Natural killer cell treated with Interleukin-12 subunit alpha and Interleukin-12 subunit beta and Interleukin-15 and Interleukin-18, amount 100 ng/mL, for 72 hours (primary cell): ENCODE data around the gene DNAH6. TPM values are rescaled to one million over a fixed set of nuclear protein-coding genes. Genes with fewer than 3 reads are reported as not detected.

Source experiments
- ATAC-seq, 2 donors: fragments of 150-1000 bp; cut with Tn5 transposase in 1 of 2; sonication (Bioruptor Pico), chemical (Tn5 transposase) in 1 of 2; 2 replicates each; pipeline ENCODE4 v1.10.0; 2021
- DNase-seq: peaks from one replicate; pipeline ENCODE4 v3.0.0; 2022; ENCODE audit warnings: low spot score
- H3K27ac Mint-ChIP-seq, 2 donors: 1 replicate in 1 of 2; 2 replicates in 1 of 2; pipeline ENCODE4 v1.8.0; 2022; ENCODE audit warnings: mixed read lengths in 2 of 2, mild to moderate bottlenecking in 1 of 2, moderate library complexity in 1 of 2
- H3K27me3 Mint-ChIP-seq, 2 donors: 1 replicate in 1 of 2; 2 replicates in 1 of 2; pipeline ENCODE4 v1.8.0; 2022; ENCODE audit warnings: mixed read lengths in 2 of 2
- H3K36me3 Mint-ChIP-seq: one replicate; pipeline ENCODE4 v1.8.0; 2022; ENCODE audit warnings: mixed read lengths
- H3K4me1 Mint-ChIP-seq, 2 donors: 1 replicate in 1 of 2; 2 replicates in 1 of 2; pipeline ENCODE4 v1.8.0; 2022; ENCODE audit warnings: low read depth in 2 of 2, mixed read lengths in 2 of 2, mild to moderate bottlenecking in 1 of 2
- H3K4me3 Mint-ChIP-seq: one replicate; pipeline ENCODE4 v1.8.0; 2022; ENCODE audit warnings: mixed read lengths
- H3K9me3 Mint-ChIP-seq: 2 replicates; pipeline ENCODE4 v1.8.0; 2022; ENCODE audit warnings: mixed read lengths
- total RNA-seq, 2 donors: library from RNA; stranded (reverse); gene quantifications; one replicate each; pipeline ENCODE4 v1.2.3, GENCODE V29; 2022

DNAH6 gene
- total RNA-seq, 2 donors from 2014 or later, result 0.48 to 1.0 TPM

DNA sequence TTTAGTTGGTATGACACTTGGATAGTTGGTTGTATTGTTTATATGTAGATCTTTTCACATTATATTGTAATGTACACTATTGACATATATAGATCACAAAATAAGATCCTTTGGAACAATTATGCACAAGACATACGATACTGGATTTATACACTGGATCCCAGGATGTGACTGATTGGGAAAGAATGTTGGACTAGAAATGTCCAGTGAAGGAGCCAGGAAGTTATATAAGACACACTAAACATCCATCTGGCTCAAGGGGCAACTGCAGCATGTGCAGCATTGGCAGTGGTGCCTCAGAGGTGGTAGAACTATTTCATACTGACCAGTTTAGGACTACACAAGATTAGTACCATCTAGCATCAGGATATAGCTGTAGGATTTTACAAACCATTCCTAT, 259.7 kb downstream of the DNAH6 start:
- Mint-ChIP-seq H3K36me3 (peaks cover 34% of the 10 kb centered on the region), H3K4me1 (peaks cover 7 to 22% of the 10 kb centered on the region in 2 donors), H3K27me3 (no peaks in the 10 kb centered on the region), H3K27ac (no peak overlapping the region), H3K9me3 (peaks cover 20% of the 10 kb centered on the region), H3K4me3 (no peak overlapping the region)
- DNase-seq, result no peak
- no peak for ATAC-seq

- peaks cover 20% of the 10 kb centered on the region for H3K36me3 Mint-ChIP-seq
- ATAC-seq, result no peak
- peak overlapping the region in 1 of 2 donors; percentile 28 for H3K27ac Mint-ChIP-seq
- H3K9me3 Mint-ChIP-seq, result peaks cover 15% of the 10 kb centered on the region
- DNase-seq, result no peak
- H3K4me3 Mint-ChIP-seq, result no peak overlapping the region
- H3K27me3 Mint-ChIP-seq, result no peaks in the 10 kb centered on the region
- peaks cover 24 to 53% of the 10 kb centered on the region in 2 donors for H3K4me1 Mint-ChIP-seq
Measured at GRCh38 chr2:84778911-84779690, 262.8 kb downstream of the DNAH6 start.

GRCh38 chr2:84779781-84780180, 263.5 kb downstream of the DNAH6 start:
- no peak for DNase-seq
- Mint-ChIP-seq H3K4me1 (peaks cover 27 to 59% of the 10 kb centered on the region in 2 donors), H3K9me3 (peaks cover 9% of the 10 kb centered on the region), H3K27me3 (no peaks in the 10 kb centered on the region), H3K4me3 (no peak overlapping the region), H3K27ac (peak overlapping the region in 1 of 2 donors; percentile 28), H3K36me3 (peaks cover 13% of the 10 kb centered on the region)
- ATAC-seq, result no peak

DNA sequence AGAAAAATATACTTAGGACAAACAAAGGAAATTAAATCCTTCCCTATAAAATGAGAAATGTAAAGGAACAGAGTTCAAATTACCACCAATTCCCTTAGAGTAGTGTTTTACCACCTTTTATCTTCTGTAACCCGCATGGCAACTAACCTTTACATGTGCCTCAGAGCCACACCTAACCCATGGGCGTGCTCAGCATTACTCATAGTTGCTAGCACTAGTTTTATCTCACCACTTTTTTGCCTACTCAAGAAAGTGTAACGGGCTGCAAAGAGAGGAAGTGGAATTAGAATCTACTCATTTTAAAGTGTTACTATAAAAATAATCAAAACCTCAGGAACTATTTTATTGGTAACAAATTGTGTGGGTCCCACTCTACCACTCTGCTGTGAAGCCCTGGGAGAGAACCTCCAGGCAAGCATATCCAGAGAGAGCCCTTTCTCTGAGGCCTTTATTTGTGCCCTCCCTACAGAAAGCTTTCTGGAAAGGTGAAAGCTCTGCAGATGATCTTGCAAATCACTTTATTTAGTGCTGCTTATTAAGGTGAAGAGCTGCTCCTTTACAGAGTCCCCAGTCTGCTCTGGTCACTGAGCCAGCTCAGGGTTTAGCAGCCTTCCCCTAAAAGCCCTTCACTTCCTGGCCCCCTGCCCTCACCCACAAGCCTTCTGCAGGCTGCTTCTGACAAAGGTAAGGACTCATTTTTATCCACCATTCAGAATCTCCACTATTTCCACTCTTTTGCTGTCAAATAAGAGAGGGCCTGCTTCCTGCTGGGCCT, 265.8 kb downstream of the DNAH6 start:
- H3K9me3 Mint-ChIP-seq, result peaks cover 3% of the 10 kb centered on the region
- peaks cover 31 to 60% of the 10 kb centered on the region in 2 donors for H3K4me1 Mint-ChIP-seq
- H3K36me3 Mint-ChIP-seq, result peaks cover 5% of the 10 kb centered on the region
- ATAC-seq (peak; percentile 83 to 92), DNase-seq (peak; percentile 63)
- H3K27me3 Mint-ChIP-seq, result no peaks in the 10 kb centered on the region
- H3K4me3 Mint-ChIP-seq, result peak overlapping the region; percentile 65
- H3K27ac Mint-ChIP-seq, result peak overlapping the region; percentile 76

DNA sequence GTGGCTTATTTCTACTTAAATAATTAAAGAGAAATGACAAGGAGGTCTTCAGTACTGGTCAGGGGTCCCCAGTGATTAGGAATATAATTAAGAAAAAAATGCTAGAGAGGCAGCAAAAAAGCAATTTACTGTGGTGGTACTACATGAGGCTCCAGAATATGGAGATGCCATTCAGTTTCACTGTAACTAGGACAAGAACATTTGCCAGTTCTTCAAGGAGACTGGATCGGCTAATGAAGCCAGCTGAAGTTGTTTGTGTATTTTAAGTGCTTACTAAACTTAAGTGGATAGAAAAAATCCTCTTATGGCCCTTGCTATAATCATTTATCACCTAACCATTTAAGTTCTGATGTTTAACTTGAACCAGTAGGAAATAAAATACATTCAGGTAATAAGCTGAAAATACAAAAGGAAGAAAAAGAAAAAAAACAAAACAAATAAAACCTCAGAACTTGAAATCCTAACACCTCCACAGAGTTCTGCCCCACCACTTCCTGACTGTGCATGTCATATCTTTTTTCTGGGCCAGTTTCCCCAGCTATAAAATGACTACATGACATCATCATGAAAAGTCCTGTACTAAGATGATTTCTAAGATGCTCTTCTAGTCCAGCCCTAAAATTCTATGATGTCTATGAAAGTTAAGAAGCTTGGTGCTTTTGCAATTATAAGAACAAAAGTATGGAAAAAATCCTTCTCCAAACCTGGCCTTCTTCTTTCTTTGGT, 266.6 kb downstream of the DNAH6 start:
- no peaks in the 10 kb centered on the region for H3K9me3 Mint-ChIP-seq
- peak; percentile 82 to 88 for ATAC-seq
- peaks cover 31 to 60% of the 10 kb centered on the region in 2 donors for H3K4me1 Mint-ChIP-seq
- DNase-seq, result peak; percentile 61
- no peaks in the 10 kb centered on the region for H3K27me3 Mint-ChIP-seq
- peak overlapping the region; percentile 65 for H3K4me3 Mint-ChIP-seq
- H3K27ac Mint-ChIP-seq, result peak overlapping the region; percentile 76
- H3K36me3 Mint-ChIP-seq, result peaks cover 5% of the 10 kb centered on the region

- no peak for ATAC-seq
- Mint-ChIP-seq H3K4me1 (peaks cover 24 to 39% of the 10 kb centered on the region in 2 donors), H3K4me3 (no peak overlapping the region), H3K36me3 (peaks cover 5% of the 10 kb centered on the region), H3K27me3 (no peaks in the 10 kb centered on the region), H3K27ac (peak overlapping the region in 1 of 2 donors; percentile 63), H3K9me3 (no peaks in the 10 kb centered on the region)
- DNase-seq, result no peak
Measured at GRCh38 chr2:84785950-84786349, 269.7 kb downstream of the DNAH6 start.

- peaks cover 21 to 33% of the 10 kb centered on the region in 2 donors for H3K4me1 Mint-ChIP-seq
- peaks cover 5% of the 10 kb centered on the region for H3K36me3 Mint-ChIP-seq
- no peaks in the 10 kb centered on the region for H3K27me3 Mint-ChIP-seq
- no peak overlapping the region for H3K4me3 Mint-ChIP-seq
- H3K9me3 Mint-ChIP-seq, result no peaks in the 10 kb centered on the region
- DNase-seq (no peak), ATAC-seq (no peak)
- H3K27ac Mint-ChIP-seq, result peak overlapping the region in 1 of 2 donors; percentile 63
Measured at GRCh38 chr2:84786601-84787000, 270.3 kb downstream of the DNAH6 start.

GRCh38 chr2:84788027-84788426, 271.7 kb downstream of the DNAH6 start:
- Mint-ChIP-seq H3K27ac (no peak overlapping the region), H3K4me3 (no peak overlapping the region), H3K4me1 (peaks cover 14 to 19% of the 10 kb centered on the region in 2 donors), H3K27me3 (no peaks in the 10 kb centered on the region), H3K9me3 (peaks cover 3% of the 10 kb centered on the region), H3K36me3 (peaks cover 5% of the 10 kb centered on the region)
- DNase-seq (no peak), ATAC-seq (no peak)

GRCh38 chr2:84788498-84788897, 272.2 kb downstream of the DNAH6 start:
- Mint-ChIP-seq H3K9me3 (peaks cover 3% of the 10 kb centered on the region), H3K27me3 (no peaks in the 10 kb centered on the region), H3K4me3 (no peak overlapping the region), H3K4me1 (peaks cover 11 to 14% of the 10 kb centered on the region in 2 donors), H3K36me3 (peaks cover 3% of the 10 kb centered on the region), H3K27ac (no peak overlapping the region)
- no peak for DNase-seq
- no peak for ATAC-seq

DNA sequence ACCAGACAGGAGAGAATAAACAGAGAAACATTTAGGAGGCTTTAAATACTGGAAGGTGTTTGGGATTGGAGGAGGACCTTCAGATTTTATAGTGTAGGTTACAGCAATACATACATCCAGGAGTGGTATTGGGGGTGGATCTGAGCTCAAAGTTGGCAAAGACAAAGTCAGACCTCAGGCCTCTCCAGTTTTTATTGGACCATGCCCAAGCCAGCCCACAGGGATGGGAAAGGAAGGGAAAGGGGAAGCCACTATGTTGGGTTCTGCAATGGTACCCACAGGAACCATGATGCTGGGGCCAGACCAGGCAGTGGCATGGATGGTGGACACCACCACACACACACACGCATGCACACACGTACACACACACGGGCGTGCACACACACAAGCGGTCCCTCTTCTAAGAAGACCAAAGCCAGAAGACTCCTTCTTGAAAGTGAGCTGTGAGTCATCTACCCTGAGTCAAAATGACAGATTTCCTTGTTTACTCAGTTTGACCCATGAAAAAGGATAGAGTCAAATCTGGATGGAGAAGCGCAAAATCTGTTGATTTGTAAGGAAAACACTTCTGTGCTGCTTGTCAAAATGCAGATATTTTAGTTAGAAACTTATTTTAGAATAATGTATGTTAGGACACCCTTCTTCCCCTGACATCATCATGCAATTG, 276.7 kb downstream of the DNAH6 start:
- H3K27ac Mint-ChIP-seq, result no peak overlapping the region
- H3K27me3 Mint-ChIP-seq, result no peaks in the 10 kb centered on the region
- no peaks in the 10 kb centered on the region for H3K36me3 Mint-ChIP-seq
- H3K4me1 Mint-ChIP-seq, result no peaks in the 10 kb centered on the region
- H3K4me3 Mint-ChIP-seq, result no peak overlapping the region
- no peak for ATAC-seq
- no peak for DNase-seq
- peaks cover 3% of the 10 kb centered on the region for H3K9me3 Mint-ChIP-seq

GRCh38 chr2:84793641-84794040, 277.3 kb downstream of the DNAH6 start:
- ATAC-seq (no peak), DNase-seq (no peak)
- Mint-ChIP-seq H3K4me1 (no peaks in the 10 kb centered on the region), H3K36me3 (no peaks in the 10 kb centered on the region), H3K9me3 (peaks cover 3% of the 10 kb centered on the region), H3K27ac (no peak overlapping the region), H3K4me3 (no peak overlapping the region), H3K27me3 (no peaks in the 10 kb centered on the region)

GRCh38 chr2:84796798-84797197, 280.5 kb downstream of the DNAH6 start:
- H3K27me3 Mint-ChIP-seq, result no peaks in the 10 kb centered on the region
- peaks cover 4% of the 10 kb centered on the region for H3K9me3 Mint-ChIP-seq
- H3K4me1 Mint-ChIP-seq, result peaks cover 11 to 12% of the 10 kb centered on the region in 2 donors
- no peak overlapping the region for H3K27ac Mint-ChIP-seq
- no peaks in the 10 kb centered on the region for H3K36me3 Mint-ChIP-seq
- DNase-seq (no peak), ATAC-seq (no peak)
- H3K4me3 Mint-ChIP-seq, result no peak overlapping the region

DNA sequence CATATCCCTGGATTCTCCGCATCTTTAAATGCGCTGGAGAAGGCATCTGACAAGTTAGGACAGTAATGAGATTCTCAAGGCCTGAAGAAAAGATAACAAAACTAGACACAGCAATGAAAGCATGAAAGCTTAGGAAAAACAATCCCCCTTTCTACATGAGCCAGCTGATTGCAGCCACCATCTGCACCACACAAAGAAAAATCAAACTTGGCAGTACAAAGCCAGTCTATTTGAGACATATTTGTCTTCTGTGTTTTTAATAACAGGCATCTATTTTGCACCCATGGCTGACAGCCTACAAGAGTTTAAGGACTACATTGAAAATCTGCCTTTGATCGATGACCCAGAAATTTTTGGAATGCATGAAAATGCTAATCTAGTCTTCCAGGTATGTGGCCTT, 281.0 kb downstream of the DNAH6 start:
- Mint-ChIP-seq H3K36me3 (no peaks in the 10 kb centered on the region), H3K4me3 (no peak overlapping the region), H3K9me3 (peaks cover 8% of the 10 kb centered on the region), H3K27me3 (no peaks in the 10 kb centered on the region), H3K4me1 (peaks cover 11 to 12% of the 10 kb centered on the region in 2 donors), H3K27ac (no peak overlapping the region)
- DNase-seq (no peak), ATAC-seq (no peak)
